DMS 273 (cell line): ENCODE results near the gene PSMA4.
"Not testable (repeated sequence)": the region's sequence is repeated elsewhere in the genome, so short reads cannot be mapped to it uniquely, and the experiment has no call there.

Experiments used
- DNase-seq: peaks from one replicate; lab custom pipeline; 2025; ENCODE audit not compliant: unreplicated experiment; lab: John Stamatoyannopoulos, UW

The PSMA4 gene

GRCh38 chr15:78540141-78540870 lies at the start of gene PSMA4:
TSS of gene PSMA4 (plus strand) at chr15:78540444. CDS start at chr15:78541928, 1,484 bp downstream.
- DNase-seq: peak; percentile 92

GRCh38 chr15:78492872-78493271 lies 47.4 kb upstream of the PSMA4 start:
- DNase-seq: peak; percentile 50

- DNase-seq: no peak
These were observed 38.4 kb upstream of the PSMA4 start for GRCh38 chr15:78501857-78502256.

- no peak for DNase-seq
These were observed 37.6 kb upstream of the PSMA4 start for GRCh38 chr15:78502641-78503040.

GRCh38 chr15:78506971-78507830 lies 33.0 kb upstream of the PSMA4 start, which contains the start of gene HYKK:
TSS of gene HYKK (plus strand) at chr15:78507577. CDS start at chr15:78513089, 5,512 bp downstream.
- DNase-seq: peak; percentile 97

GRCh38 chr15:78507831-78508160 lies 32.4 kb upstream of the PSMA4 start:
- DNase-seq: no peak

- no peak for DNase-seq
These were observed 32.0 kb upstream of the PSMA4 start for GRCh38 chr15:78508272-78508671.

GRCh38 chr15:78509726-78510312 lies 30.4 kb upstream of the PSMA4 start:
- DNase-seq: no peak

- not testable (repeated sequence) for DNase-seq
These were observed 20.2 kb upstream of the PSMA4 start for GRCh38 chr15:78520035-78520434.

GRCh38 chr15:78524230-78524629 lies 16.0 kb upstream of the PSMA4 start:
- DNase-seq: no peak

- no peak for DNase-seq
These were observed 12.9 kb upstream of the PSMA4 start for GRCh38 chr15:78527325-78527724.

GRCh38 chr15:78533331-78533730 lies 6.9 kb upstream of the PSMA4 start:
- DNase-seq: no peak

GRCh38 chr15:78536134-78536533 lies 4.1 kb upstream of the PSMA4 start:
- no peak for DNase-seq

- no peak for DNase-seq
These were observed 2.9 kb upstream of the PSMA4 start for GRCh38 chr15:78537266-78537905.

- no peak for DNase-seq
These were observed 1.9 kb upstream of the PSMA4 start for GRCh38 chr15:78538358-78538757.

GRCh38 chr15:78539464-78540140 lies 642 bp upstream of the PSMA4 start:
- DNase-seq: not testable (repeated sequence)

GRCh38 chr15:78540871-78541743 lies 863 bp downstream of the PSMA4 start:
- peak; percentile 37 for DNase-seq

GRCh38 chr15:78541744-78542034 lies 1.4 kb downstream of the PSMA4 start:
- no peak for DNase-seq

- DNase-seq: no peak
These were observed 2.4 kb downstream of the PSMA4 start for GRCh38 chr15:78542647-78543046.

- no peak for DNase-seq
These were observed 9.9 kb downstream of the PSMA4 start for GRCh38 chr15:78550194-78550593.
